Transverse colon (tissue), 4 donors: ENCODE results near the gene LRP1B. TPM values are rescaled to one million over a fixed set of nuclear protein-coding genes. Genes with fewer than 3 reads are reported as not detected.

ENCODE experiments used
- DNase-seq: peaks from one replicate; pipeline ENCODE4 v3.0.0-alpha.2; 2019
- H3K27ac ChIP-seq, 4 donors: fragments of 200-600 bp; sonication (generic); 2 replicates each; pipeline ENCODE4 v1.5.1; 2016 to 2018; ENCODE audit warnings: inconsistent platforms in 4 of 4
- H3K27me3 ChIP-seq: fragments of 200-600 bp; sonication (generic); 2 replicates; pipeline ENCODE4 v1.5.1; 2017; ENCODE audit warnings: inconsistent platforms
- H3K36me3 ChIP-seq, 4 donors: fragments of 200-600 bp; sonication (generic); 2 replicates each; pipeline ENCODE4 v1.5.1; 2017 to 2019; ENCODE audit warnings: inconsistent platforms in 4 of 4
- H3K4me1 ChIP-seq, 4 donors: fragments of 200-600 bp; sonication (generic); 2 replicates each; pipeline ENCODE4 v1.5.1; 2017 to 2020; ENCODE audit warnings: inconsistent platforms in 4 of 4
- H3K4me3 ChIP-seq, 4 donors: fragments of 200-600 bp; sonication (generic); 1 replicate in 1 of 4; 2 replicates in 3 of 4; pipeline versions ENCODE4 v1.5.1 to v1.6.1; 2017 to 2019; ENCODE audit warnings: inconsistent platforms in 4 of 4
- H3K9me3 ChIP-seq, 2 donors: fragments of 200-600 bp; sonication (generic); 2 replicates each; pipeline ENCODE4 v1.5.1; 2017 to 2019; ENCODE audit warnings: inconsistent platforms in 2 of 2
- CTCF ChIP-seq, 5 experiments: fragments of 200-600 bp in 3 of 5; fragments of 450-650 bp in 2 of 5; sonication (generic) in 3 of 5; IDR thresholded peaks; 1 replicate in 2 of 5; 2 replicates in 3 of 5; pipeline ENCODE4 v1.5.1; 2016 to 2017; ENCODE audit warnings: antibody characterized with exemption in 5 of 5, inconsistent platforms in 3 of 5, mild to moderate bottlenecking in 2 of 5, moderate library complexity in 1 of 5
- EP300 ChIP-seq: sonication (generic); formaldehyde crosslinking; IDR thresholded peaks from one replicate; pipeline ENCODE4 v1.6.1; 2017; ENCODE audit warnings: antibody characterized with exemption, low read depth
- POLR2A ChIP-seq: fragments of 450-650 bp; IDR thresholded peaks from one replicate; pipeline ENCODE4 v1.6.1; 2016; ENCODE audit warnings: antibody characterized with exemption, mild to moderate bottlenecking, moderate library complexity
- POLR2AphosphoS5 ChIP-seq, 3 donors: sonication (generic); formaldehyde crosslinking; IDR thresholded peaks; one replicate each; pipeline ENCODE4 v1.6.1; 2016; ENCODE audit warnings: antibody characterized with exemption in 3 of 3
- WGBS, 2 donors: methylation state at CpG; one replicate each; pipeline ENCODE4 v1.1.5; 2018; ENCODE audit warnings: low coverage in 1 of 2; 5-methylcytosine and 5-hydroxymethylcytosine counted together
- in situ Hi-C, 4 donors: fragments of 200-750 bp; cut with MboI; loops; one replicate each; pipeline versions ENCODE4 v1.15.0 to v1.15.1; 2017; ENCODE audit warnings: low sequenced_read_pairs in 3 of 4, low pct_ligation_motif_present in 1 of 4, low pct_unique_long_range_greater_than_20kb in 1 of 4
- intact Hi-C: fragments of 100-400 bp; cut with DNase I; formaldehyde crosslinking; loops from one replicate; pipeline ENCODE4 v1.15.1; 2023; ENCODE audit warnings: low total_unique reads
- total RNA-seq, 4 donors: library from RNA; depleted of rRNA; stranded (reverse); fragments of >200 nt; gene quantifications; one replicate each; pipeline ENCODE4 v1.1.0, GENCODE V29; 2016

Gene LRP1B
- total RNA-seq, 4 donors from 2014 or later = 0.48 to 5.4 (median 0.82) TPM; not detected in 1

GRCh38 chr2:141611981-141612380, 518.8 kb downstream of the LRP1B start:
- Histone ChIP-seq H3K27me3 (no peaks in the 10 kb centered on the region), H3K9me3 (no peaks in the 10 kb centered on the region), H3K27ac (no peak overlapping the region), H3K4me1 (no peaks in the 10 kb centered on the region), H3K36me3 (no peaks in the 10 kb centered on the region), H3K4me3 (no peak overlapping the region)
- in situ Hi-C loops = no loop called here
- 55 to 74% methylated on average over 1 of the region's 1 CpG for WGBS, 2 donors
- DNase-seq = no peak
- intact Hi-C loops = no loop called here
- TF ChIP-seq EP300 = no peak
- no peak for TF ChIP-seq CTCF (IDR thresholded peaks at IDR 0.05)
- TF ChIP-seq POLR2A = no peak
- TF ChIP-seq POLR2AphosphoS5 (IDR thresholded peaks at IDR 0.05) = no peak

- Histone ChIP-seq H3K4me1 (no peaks in the 10 kb centered on the region), H3K4me3 (no peak overlapping the region), H3K36me3 (no peaks in the 10 kb centered on the region), H3K27ac (no peak overlapping the region), H3K27me3 (no peaks in the 10 kb centered on the region), H3K9me3 (no peaks in the 10 kb centered on the region)
- intact Hi-C loops = no loop called here
- 63 to 80% methylated on average over 1 of the region's 1 CpG for WGBS, 2 donors
- no peak for DNase-seq
- TF ChIP-seq POLR2A (no peak), POLR2AphosphoS5 (IDR thresholded peaks at IDR 0.05) (no peak), EP300 (no peak), CTCF (IDR thresholded peaks at IDR 0.05) (no peak)
- in situ Hi-C loops = no loop called here
These were observed 519.6 kb downstream of the LRP1B start for GRCh38 chr2:141611176-141611571.

- Histone ChIP-seq H3K4me1 (no peaks in the 10 kb centered on the region), H3K36me3 (no peaks in the 10 kb centered on the region), H3K27ac (no peak overlapping the region), H3K27me3 (no peaks in the 10 kb centered on the region), H3K4me3 (no peak overlapping the region), H3K9me3 (no peaks in the 10 kb centered on the region)
- no peak for TF ChIP-seq POLR2A
- TF ChIP-seq EP300 = no peak
- TF ChIP-seq POLR2AphosphoS5 (IDR thresholded peaks at IDR 0.05) = no peak
- TF ChIP-seq CTCF (IDR thresholded peaks at IDR 0.05) = no peak
- 63 to 67% methylated on average over 6 of the region's 6 CpGs for WGBS, 2 donors
- in situ Hi-C loops (no loop called here), intact Hi-C loops (no loop called here)
- no peak for DNase-seq
These were observed 520.1 kb downstream of the LRP1B start for GRCh38 chr2:141610564-141611175.

- no peak for DNase-seq
- in situ Hi-C loops (no loop called here), intact Hi-C loops (no loop called here)
- TF ChIP-seq EP300 (no peak), POLR2AphosphoS5 (IDR thresholded peaks at IDR 0.05) (no peak), CTCF (IDR thresholded peaks at IDR 0.05) (no peak), POLR2A (no peak)
- Histone ChIP-seq H3K36me3 (no peaks in the 10 kb centered on the region), H3K9me3 (no peaks in the 10 kb centered on the region), H3K4me1 (no peaks in the 10 kb centered on the region), H3K4me3 (no peak overlapping the region), H3K27me3 (no peaks in the 10 kb centered on the region), H3K27ac (no peak overlapping the region)
These were observed 525.7 kb downstream of the LRP1B start for GRCh38 chr2:141605163-141605562.
